ENCODE results near the gene SBF2.

SBF2 gene

DNA sequence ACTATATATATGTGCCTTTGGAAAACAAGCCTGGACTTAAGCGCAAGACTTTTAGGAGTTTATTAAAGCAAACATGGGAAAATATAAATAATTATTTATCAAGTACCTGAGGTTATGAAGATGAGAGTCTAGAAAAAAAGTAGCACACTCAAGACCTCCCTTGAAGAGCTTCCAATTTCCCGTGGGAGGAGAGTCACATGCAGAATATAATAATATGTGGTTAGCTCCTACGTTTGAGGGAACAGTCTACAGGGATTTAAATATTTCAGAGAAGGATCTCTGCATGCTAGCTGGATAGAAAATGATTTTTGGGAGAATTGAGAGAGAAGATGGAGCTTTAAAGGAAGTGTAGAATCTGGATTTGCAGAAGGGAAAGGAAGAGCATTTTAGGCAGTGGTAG, 446.4 kb downstream of the SBF2 start:
- no peaks in the 10 kb centered on the region for H3K9me3 ChIP-seq
- TF ChIP-seq CTCF (IDR thresholded peaks at IDR 0.05) = no peak

DNA sequence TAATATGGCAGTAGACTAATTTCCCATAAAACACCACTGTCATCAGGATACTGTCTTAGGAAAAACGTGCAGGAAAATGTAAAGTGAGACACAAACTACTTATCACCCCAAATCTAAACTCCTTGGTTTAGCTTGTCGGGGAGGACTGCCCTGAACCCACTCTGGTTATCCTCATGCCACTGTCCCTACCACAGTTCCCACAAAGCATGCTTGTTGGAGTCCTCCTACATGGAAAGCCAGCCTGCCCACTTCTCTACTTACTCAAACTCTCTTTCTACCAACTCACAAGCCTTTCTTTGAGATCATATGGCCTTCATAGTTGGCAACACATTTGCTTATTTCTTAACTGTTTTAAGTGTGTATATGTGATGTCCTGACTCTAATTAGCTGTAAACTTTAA, 451.1 kb downstream of the SBF2 start:
- Histone ChIP-seq H3K4me3 (ENCODE audit: low read depth in 1 of 2, low read length in 1 of 2) (no peak overlapping the region), H3K9me3 (no peaks in the 10 kb centered on the region), H3K27ac (no peak overlapping the region), H3K36me3 (peaks cover 59% of the 10 kb centered on the region), H3K4me1 (ENCODE audit: control insufficient read depth in 1 of 2, insufficient read depth in 1 of 2, low read depth in 1 of 2, low read length in 1 of 2) (no peaks in the 10 kb centered on the region), H3K27me3 (no peaks in the 10 kb centered on the region)
- no peak for TF ChIP-seq CTCF (IDR thresholded peaks at IDR 0.05)

More for the DNA sequence above, 446.4 kb downstream of the SBF2 start:
- no peak overlapping the region for H3K27ac ChIP-seq
- H3K4me1 ChIP-seq (ENCODE audit: control insufficient read depth in 1 of 2, insufficient read depth in 1 of 2, low read depth in 1 of 2, low read length in 1 of 2) = no peaks in the 10 kb centered on the region
- no peak overlapping the region for H3K4me3 ChIP-seq (ENCODE audit: low read depth in 1 of 2, low read length in 1 of 2)
- peaks cover 46% of the 10 kb centered on the region for H3K36me3 ChIP-seq
- H3K27me3 ChIP-seq = no peaks in the 10 kb centered on the region

DNA sequence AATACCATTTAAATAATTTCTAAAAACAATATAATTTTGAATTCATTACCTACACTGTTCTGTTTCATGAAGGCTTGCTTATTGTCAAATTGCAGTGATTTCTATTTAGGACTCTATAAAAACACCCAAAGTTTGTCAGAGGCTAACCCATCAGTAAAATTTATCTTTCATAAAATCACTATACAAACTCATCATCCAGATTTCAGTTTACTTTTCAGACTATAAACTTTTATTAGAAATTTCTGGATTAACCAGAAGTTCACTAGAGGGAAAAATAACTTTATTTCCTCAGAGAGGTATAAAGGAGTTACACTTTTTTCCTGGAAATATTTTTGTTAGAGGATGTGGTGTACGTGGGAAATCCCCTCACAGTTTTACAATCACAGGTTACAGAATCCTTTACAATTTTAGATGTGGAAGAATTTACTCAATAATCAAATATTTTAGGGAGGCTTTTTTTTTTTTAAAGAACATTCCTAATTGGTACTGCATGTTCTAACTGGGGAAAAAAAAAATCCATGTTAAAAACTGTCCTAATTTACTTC, 453.5 kb downstream of the SBF2 start:
- H3K4me1 ChIP-seq (ENCODE audit: control insufficient read depth in 1 of 2, insufficient read depth in 1 of 2, low read depth in 1 of 2, low read length in 1 of 2) = no peaks in the 10 kb centered on the region
- H3K4me3 ChIP-seq (ENCODE audit: low read depth in 1 of 2, low read length in 1 of 2) = no peak overlapping the region
- H3K27ac ChIP-seq = no peak overlapping the region
- H3K36me3 ChIP-seq = peaks cover 42% of the 10 kb centered on the region
- H3K9me3 ChIP-seq = no peaks in the 10 kb centered on the region
- no peaks in the 10 kb centered on the region for H3K27me3 ChIP-seq
- no peak for TF ChIP-seq CTCF (IDR thresholded peaks at IDR 0.05)

GRCh38 chr11:9839550-9839949, 454.5 kb downstream of the SBF2 start:
- Histone ChIP-seq H3K9me3 (no peaks in the 10 kb centered on the region), H3K4me1 (ENCODE audit: control insufficient read depth in 1 of 2, insufficient read depth in 1 of 2, low read depth in 1 of 2, low read length in 1 of 2) (no peaks in the 10 kb centered on the region), H3K36me3 (peaks cover 32% of the 10 kb centered on the region), H3K4me3 (ENCODE audit: low read depth in 1 of 2, low read length in 1 of 2) (no peak overlapping the region), H3K27ac (no peak overlapping the region), H3K27me3 (no peaks in the 10 kb centered on the region)
- no peak for TF ChIP-seq CTCF (IDR thresholded peaks at IDR 0.05)

DNA sequence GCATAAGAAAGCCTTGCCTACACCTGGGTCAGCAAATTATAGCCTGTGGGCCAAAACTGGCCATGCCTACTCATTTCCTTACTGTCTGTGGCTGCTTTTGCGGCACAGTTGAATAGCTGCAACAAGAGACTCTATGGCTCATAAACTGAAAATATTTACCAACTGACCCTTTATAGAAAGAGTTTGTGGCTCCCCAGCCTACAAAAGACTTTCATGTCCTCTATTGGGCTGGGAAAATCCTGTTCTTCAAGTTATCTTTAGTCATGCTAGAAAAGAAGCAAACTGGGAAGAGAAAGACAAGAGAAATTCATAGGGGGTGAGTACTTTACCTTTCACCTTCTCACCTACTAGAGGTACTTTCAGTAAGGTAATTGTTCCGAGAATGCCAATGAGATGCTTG, 455.1 kb downstream of the SBF2 start:
- Histone ChIP-seq H3K36me3 (peaks cover 28% of the 10 kb centered on the region), H3K27ac (no peak overlapping the region), H3K9me3 (no peaks in the 10 kb centered on the region), H3K4me1 (ENCODE audit: control insufficient read depth in 1 of 2, insufficient read depth in 1 of 2, low read depth in 1 of 2, low read length in 1 of 2) (no peaks in the 10 kb centered on the region), H3K27me3 (no peaks in the 10 kb centered on the region), H3K4me3 (ENCODE audit: low read depth in 1 of 2, low read length in 1 of 2) (no peak overlapping the region)
- no peak for TF ChIP-seq CTCF (IDR thresholded peaks at IDR 0.05)

- Histone ChIP-seq H3K36me3 (peaks cover 27% of the 10 kb centered on the region), H3K27me3 (no peaks in the 10 kb centered on the region), H3K9me3 (no peaks in the 10 kb centered on the region), H3K4me1 (ENCODE audit: control insufficient read depth in 1 of 2, insufficient read depth in 1 of 2, low read depth in 1 of 2, low read length in 1 of 2) (no peaks in the 10 kb centered on the region), H3K27ac (no peak overlapping the region), H3K4me3 (ENCODE audit: low read depth in 1 of 2, low read length in 1 of 2) (no peak overlapping the region)
- no peak for TF ChIP-seq CTCF (IDR thresholded peaks at IDR 0.05)
These were observed 455.8 kb downstream of the SBF2 start for GRCh38 chr11:9838229-9838628.
